AG10803 (cell line): Measurements from ENCODE around the gene SMOC2.

Experiments
- DNase-seq: peaks from one replicate; pipeline ENCODE4 v3.0.0; 2010; ENCODE audit warnings: low read depth
- H3K4me3 ChIP-seq: 2 replicates; pipeline ENCODE4 v1.5.1; 2011; ENCODE audit warnings: mild to moderate bottlenecking, low read length, control low read depth
- CTCF ChIP-seq: conservative IDR thresholded peaks from 2 replicates; pipeline ENCODE4 v1.5.1; 2011; ENCODE audit warnings: mild to moderate bottlenecking, low read length, control low read depth, inconsistent platforms

The SMOC2 gene

GRCh38 chr6:168411130-168411529 lies 29.9 kb upstream of the SMOC2 start:
- no peak for DNase-seq
- no peak for TF ChIP-seq CTCF
- no peak overlapping the region for H3K4me3 ChIP-seq

- no peak for TF ChIP-seq CTCF
- H3K4me3 ChIP-seq: no peak overlapping the region
- DNase-seq: no peak
Measured at GRCh38 chr6:168411793-168412192, 29.2 kb upstream of the SMOC2 start.

- no peak overlapping the region for H3K4me3 ChIP-seq
- no peak for DNase-seq
- TF ChIP-seq CTCF: no peak
Measured at GRCh38 chr6:168412456-168412855, 28.5 kb upstream of the SMOC2 start.

- no peak for TF ChIP-seq CTCF
- DNase-seq: no peak
- H3K4me3 ChIP-seq: no peak overlapping the region
Measured at GRCh38 chr6:168413018-168413720, 27.8 kb upstream of the SMOC2 start.

- no peak for TF ChIP-seq CTCF
- H3K4me3 ChIP-seq: no peak overlapping the region
Measured at GRCh38 chr6:168413856-168414255, 27.1 kb upstream of the SMOC2 start.

GRCh38 chr6:168414336-168415097 lies 26.5 kb upstream of the SMOC2 start:
- TF ChIP-seq CTCF: no peak
- H3K4me3 ChIP-seq: no peak overlapping the region
- no peak for DNase-seq

More at GRCh38 chr6:168413856-168414255, 27.1 kb upstream of the SMOC2 start:
- no peak for DNase-seq
